Measurements from ENCODE around the gene CLCN7.
A peak's percentile ranks its signal among the peaks of the same experiment; 100 is the strongest.

The CLCN7 gene

GRCh38 chr16:1464196-1464893, 10.5 kb downstream of the CLCN7 start:
- no peak for DNase-seq (ENCODE audit: low read depth in 3 of 3)

DNA sequence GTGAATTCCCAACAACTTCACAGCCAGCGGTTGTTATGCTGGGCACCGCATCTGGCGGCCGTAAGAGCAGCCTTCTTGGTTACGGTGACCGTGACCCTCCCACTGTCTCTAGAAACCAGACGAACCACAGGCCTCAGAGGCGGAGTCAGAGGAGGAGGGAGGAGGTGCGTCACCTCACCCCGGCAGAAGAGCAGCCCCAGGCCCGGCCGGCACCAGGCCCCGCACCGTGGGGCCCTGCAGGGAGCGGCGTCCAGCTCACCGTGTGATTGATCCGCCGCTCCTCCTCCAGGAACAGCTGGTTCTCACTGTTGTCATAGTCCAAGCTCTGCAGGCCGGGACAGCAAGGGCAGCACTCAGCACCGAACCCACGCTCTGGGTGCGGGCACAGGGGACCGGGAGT, 13.7 kb downstream of the CLCN7 start:
- DNase-seq (ENCODE audit: low read depth in 3 of 3) = no peak

GRCh38 chr16:1460602-1461138, 14.2 kb downstream of the CLCN7 start:
- DNase-seq (ENCODE audit: low read depth in 3 of 3) = no peak

GRCh38 chr16:1459967-1460366, 14.9 kb downstream of the CLCN7 start:
- no peak for DNase-seq (ENCODE audit: low read depth in 3 of 3)

GRCh38 chr16:1458977-1459341, 15.9 kb downstream of the CLCN7 start:
- no peak for DNase-seq (ENCODE audit: low read depth in 3 of 3)

GRCh38 chr16:1458336-1458976, 16.4 kb downstream of the CLCN7 start:
- DNase-seq (ENCODE audit: low read depth in 3 of 3) = peak in 1 of 3 donors; percentile 22

GRCh38 chr16:1457489-1458245, 17.2 kb downstream of the CLCN7 start:
- no peak for DNase-seq (ENCODE audit: low read depth in 3 of 3)

DNA sequence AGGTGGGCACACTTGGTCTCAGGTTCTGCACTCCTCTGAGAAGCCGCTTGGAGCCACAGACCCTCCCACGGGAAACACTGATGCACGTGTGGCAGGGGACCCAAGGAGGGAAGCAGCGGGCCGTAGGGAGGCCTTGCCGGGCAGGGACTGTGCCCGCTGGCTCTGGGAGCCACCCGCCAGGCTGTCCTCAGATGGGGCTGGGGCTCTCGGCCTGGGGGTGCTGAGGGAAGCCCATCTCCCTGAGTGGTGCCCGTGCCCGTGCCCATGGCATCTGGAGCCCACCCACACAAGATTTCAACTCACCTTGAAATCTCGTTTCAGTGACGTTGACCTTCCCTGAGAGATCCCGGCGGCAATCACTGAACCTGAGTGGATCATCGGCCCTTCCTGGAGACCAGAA, 17.9 kb downstream of the CLCN7 start:
- DNase-seq (ENCODE audit: low read depth in 3 of 3) = no peak

GRCh38 chr16:1455190-1456171, 19.3 kb downstream of the CLCN7 start:
- no peak for DNase-seq (ENCODE audit: low read depth in 3 of 3)

- DNase-seq (ENCODE audit: low read depth in 3 of 3) = no peak
Measured at GRCh38 chr16:1454561-1454960, 20.3 kb downstream of the CLCN7 start.

DNA sequence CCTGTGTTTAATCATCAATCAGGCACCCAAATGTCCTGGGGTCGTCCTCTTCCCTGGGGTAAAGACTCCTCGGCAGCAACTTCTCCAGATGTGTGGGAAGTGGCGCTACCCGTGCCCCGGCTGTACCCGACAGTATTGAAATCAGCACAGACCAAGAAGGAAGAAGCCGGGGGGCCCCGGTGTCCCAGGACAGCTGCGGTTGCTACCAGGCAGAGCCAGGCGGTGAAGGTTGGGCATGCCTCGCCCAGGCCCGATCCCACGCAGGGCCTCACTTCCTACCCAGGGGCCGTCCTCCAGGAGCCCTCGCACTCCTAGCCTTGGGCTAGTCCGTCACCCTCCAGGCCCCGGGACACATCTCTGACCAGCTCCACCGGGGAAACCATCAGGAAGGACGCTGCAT, 21.5 kb downstream of the CLCN7 start:
- DNase-seq (ENCODE audit: low read depth in 3 of 3) = no peak

DNA sequence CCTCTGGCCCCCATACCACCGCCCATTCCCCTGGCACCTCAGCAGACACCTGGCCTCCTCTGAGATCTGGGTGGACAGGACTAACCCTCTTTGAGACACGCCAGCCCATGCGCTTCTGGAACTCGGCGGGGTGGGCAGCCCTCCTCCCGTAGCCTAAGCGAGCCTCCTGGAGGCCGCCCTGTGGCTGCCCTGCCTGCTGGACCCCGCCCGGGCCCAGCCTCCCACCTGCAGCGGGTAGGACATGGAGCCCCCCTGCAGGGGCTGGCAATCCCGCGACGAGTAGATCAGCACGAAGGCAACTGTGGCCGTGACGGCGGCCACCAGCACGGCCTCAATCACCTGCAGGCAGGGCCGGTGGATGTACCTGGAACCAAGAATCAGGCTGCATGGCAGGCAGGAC, 22.3 kb downstream of the CLCN7 start:
- DNase-seq (ENCODE audit: low read depth in 3 of 3) = no peak

DNA sequence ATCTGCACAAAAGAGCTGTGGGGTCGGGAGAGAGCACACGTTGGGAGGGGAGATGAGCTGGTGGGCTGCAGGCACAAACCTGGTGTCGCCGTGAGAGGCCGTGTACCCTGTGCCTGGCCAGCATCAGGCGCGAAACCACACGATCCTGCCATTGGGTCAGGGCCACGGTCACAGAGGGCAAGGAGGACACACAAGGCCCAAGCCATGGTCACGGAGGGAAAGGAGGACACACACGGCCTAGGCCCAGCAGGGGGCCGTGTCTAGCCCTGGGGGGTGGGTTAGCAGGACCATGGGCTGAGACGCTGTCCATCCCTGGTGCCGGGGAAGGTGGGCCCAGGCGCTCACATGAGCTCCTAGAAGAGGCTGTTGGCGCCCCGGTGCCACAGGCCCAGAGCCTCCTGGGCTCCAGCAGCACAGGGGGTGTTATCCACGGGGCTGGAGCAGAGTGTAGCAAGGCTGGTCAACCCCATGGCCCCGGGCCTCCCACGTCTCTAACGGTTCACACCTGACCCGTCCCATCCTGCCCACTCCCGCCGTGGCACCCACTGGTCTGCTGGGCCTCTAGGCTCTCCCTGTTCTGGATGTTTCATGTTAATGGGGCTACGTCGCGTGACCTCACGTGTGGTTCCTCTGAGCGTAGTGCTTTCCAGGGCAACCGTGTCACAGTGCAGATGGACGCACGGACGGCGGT, 23.0 kb downstream of the CLCN7 start:
- DNase-seq (ENCODE audit: low read depth in 3 of 3) = no peak

DNA sequence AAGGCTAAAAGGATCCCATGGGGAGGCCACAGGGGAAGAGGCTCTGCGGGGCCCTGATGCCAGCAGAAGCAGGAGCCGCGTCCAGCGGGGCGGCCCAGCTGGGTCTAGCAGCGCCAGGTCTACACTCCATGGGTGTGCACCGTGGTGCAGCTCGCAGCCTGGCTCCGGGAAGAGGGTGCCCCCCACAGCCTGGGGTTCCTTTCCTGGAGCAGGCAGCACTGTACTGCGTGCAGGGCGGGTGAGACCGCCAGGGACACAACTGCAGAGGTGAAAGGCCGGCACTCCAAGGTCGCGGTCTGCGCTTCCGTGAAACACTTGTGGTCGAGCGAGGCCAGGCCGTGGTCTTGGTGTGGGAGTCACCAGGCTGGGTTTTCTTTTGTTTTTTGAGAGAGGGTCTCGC, 24.0 kb downstream of the CLCN7 start:
- no peak for DNase-seq (ENCODE audit: low read depth in 3 of 3)

DNA sequence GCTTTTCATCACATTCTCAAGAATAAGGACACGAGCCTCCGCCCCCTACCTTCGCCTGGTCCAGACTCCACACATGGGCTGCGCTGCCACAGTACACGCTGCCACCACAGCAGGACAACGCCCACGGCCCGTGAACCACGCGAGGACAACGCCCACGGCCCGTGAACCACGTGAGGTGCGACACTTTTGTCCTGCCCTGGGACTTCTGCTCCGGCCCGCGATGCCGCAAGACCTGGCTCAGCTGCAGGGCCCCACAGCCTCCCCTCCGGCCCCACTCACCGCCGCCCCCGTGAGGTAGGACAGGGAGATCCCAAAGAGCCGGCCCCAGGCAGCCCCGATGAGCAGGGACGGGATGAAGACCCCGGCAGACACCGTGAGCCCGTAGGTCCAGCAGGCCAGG, 24.6 kb downstream of the CLCN7 start:
- no peak for DNase-seq (ENCODE audit: low read depth in 3 of 3)

DNA sequence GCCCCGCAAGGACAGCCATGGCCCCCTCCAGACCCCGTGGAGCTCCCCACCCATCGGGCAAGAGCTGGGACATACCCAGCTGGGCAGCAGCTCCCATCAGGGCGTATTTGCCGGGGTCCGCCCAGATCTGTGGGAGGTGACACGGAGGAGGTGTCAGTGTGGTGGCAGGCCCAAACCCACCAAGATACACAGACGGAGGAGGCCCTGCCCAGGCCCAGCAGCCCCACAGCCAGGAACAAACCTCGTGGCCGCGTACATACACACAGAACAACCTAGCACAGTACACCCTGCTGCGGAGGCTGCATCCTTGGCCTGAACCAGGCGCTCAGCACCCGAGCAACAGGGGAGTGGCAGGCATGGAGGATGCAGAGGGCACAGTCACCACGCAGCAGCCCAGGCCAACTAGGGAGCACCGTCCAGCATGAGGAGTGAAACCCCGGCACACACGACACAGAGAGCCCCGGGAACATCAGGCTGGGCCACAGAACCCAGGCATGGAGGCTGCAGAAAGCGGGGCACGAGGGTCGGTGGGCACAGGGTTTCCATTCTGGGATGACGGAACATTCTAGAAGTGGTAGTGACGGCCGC, 25.5 kb downstream of the CLCN7 start:
- DNase-seq (ENCODE audit: low read depth in 3 of 3) = no peak

GRCh38 chr16:1448536-1449116, 26.2 kb downstream of the CLCN7 start:
- no peak for DNase-seq (ENCODE audit: low read depth in 3 of 3)

- no peak for DNase-seq (ENCODE audit: low read depth in 3 of 3)
Measured at GRCh38 chr16:1447965-1448364, 26.9 kb downstream of the CLCN7 start.

DNA sequence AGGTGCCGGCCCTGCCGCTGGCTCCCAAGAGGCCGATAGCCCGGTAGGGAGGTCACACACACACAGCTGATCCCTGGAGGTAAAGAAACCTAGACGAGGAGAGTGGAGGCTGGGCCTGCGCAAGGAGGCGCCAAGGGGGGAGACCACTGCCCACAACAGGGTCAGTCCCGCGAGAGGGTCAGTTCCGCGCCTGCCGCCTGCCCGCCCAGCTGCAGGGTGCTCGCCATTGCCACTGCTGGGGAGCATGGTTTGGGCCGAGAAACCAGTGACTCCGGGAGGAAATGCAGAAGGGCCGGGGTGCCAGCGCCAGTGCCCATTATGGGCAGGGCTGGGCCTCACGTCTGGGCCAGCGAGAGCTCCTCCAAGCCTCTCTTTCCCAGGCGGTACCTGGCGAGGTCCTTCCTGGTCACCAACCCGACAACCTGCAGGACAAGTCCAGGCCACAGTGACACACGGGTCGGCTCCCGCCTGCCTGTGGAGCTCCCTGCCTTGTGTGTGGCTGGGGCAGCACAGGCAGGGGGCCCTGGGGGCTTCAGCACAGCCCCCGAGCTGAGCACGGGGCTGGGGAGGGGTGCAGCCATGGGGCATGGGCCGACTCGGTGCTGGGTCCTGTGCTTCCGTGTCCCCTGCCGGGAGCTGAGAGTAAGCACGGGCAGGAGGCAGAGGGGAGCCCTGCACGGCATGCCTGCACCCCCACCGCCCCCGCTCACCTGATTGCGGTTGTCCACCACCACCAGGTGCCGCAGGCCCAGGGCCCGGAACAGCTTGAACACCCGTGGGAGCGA, 28.3 kb downstream of the CLCN7 start:
- no peak for DNase-seq (ENCODE audit: low read depth in 3 of 3)

Measured in stimulated activated CD4-positive, alpha-beta T cell treated with anti-CD3 and anti-CD28 coated beads, TNF-alpha, amount 100 ng/mL, for 48 hours (primary cell).